ENCODE results near the gene SERPINI1. TPM values are rescaled to one million over a fixed set of nuclear protein-coding genes. Genes with fewer than 3 reads are reported as not detected.

The SERPINI1 gene
- total RNA-seq, 2 donors from 2014 or later: 2.3 to 15.3 TPM

DNA sequence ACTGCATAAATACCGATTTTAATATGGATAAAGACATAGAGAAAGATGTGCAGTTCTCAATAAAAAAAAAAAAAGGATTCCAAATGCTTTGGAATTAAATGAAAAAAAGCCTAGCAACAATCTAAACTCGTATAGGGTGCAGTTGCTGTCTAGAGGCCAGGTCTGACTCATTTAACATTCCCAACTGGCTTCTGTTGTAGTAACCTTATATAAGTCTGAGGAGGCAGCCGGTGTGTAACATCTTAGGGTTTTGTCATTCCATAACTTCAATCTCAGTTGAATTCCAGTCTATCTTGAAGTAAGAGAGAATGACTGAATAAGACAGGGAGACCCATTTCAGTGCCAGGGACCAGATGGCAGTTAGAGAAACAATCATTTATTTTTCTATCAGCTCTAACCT is 7.3 kb upstream of the SERPINI1 start:
- intact Hi-C loops (cut with DNase I): no loop called here
- 64% methylated on average over 3 of the region's 3 CpGs for WGBS
- H3K36me3 ChIP-seq: no peaks in the 10 kb centered on the region
- H3K9me3 ChIP-seq: no peaks in the 10 kb centered on the region
- no peak overlapping the region for H3K4me3 ChIP-seq
- no peaks in the 10 kb centered on the region for H3K4me1 ChIP-seq (replicated peaks)
- DNase-seq (ENCODE audit: low spot score): no peak
- H3K27ac ChIP-seq: no peak overlapping the region
- TF ChIP-seq POLR2AphosphoS5 (IDR thresholded peaks at IDR 0.05) (no peak), POLR2A (IDR thresholded peaks at IDR 0.05) (no peak)
- no peaks in the 10 kb centered on the region for H3K27me3 ChIP-seq (replicated peaks; ENCODE audit: insufficient read depth)

DNA sequence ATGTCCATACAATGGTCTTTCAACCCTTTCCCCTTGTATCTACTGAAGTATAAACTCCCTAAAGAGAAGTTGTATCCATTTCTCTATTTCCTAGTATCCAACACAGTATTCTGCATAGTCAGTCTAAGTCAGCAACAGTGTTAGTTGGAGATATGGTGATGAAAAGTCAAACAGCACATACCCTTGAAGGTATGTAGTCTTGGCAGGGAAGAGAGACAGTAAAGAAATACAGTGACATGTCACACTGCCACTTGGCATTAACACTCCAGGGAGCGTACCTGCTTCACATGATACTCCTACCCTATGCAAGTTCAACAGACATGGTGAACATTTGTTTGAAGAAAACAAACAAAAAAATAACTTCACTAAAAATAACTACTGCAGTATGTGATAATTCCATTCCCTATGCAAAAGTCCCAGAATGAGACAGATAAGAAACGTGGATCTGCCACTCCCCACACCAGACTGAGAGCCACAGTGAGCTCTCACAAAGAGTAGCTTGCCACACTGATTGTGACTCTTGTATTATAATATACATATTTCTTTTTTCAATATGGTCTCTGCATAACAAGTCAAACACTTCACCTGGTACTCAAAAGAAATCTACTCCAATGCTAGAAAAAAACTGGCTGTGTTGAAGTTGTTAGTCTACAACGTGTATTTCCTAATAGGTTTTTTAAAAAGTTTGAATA is 6.7 kb upstream of the SERPINI1 start:
- no peak overlapping the region for H3K4me3 ChIP-seq
- no peak for TF ChIP-seq POLR2A (IDR thresholded peaks at IDR 0.05)
- no peak for TF ChIP-seq POLR2AphosphoS5 (IDR thresholded peaks at IDR 0.05)
- TF ChIP-seq, protein P1, sequence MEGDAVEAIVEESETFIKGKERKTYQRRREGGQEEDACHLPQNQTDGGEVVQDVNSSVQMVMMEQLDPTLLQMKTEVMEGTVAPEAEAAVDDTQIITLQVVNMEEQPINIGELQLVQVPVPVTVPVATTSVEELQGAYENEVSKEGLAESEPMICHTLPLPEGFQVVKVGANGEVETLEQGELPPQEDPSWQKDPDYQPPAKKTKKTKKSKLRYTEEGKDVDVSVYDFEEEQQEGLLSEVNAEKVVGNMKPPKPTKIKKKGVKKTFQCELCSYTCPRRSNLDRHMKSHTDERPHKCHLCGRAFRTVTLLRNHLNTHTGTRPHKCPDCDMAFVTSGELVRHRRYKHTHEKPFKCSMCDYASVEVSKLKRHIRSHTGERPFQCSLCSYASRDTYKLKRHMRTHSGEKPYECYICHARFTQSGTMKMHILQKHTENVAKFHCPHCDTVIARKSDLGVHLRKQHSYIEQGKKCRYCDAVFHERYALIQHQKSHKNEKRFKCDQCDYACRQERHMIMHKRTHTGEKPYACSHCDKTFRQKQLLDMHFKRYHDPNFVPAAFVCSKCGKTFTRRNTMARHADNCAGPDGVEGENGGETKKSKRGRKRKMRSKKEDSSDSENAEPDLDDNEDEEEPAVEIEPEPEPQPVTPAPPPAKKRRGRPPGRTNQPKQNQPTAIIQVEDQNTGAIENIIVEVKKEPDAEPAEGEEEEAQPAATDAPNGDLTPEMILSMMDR (IDR thresholded peaks at IDR 0.05): no peak
- intact Hi-C loops (cut with DNase I): no loop called here
- no peaks in the 10 kb centered on the region for H3K4me1 ChIP-seq (replicated peaks)
- no peak overlapping the region for H3K27ac ChIP-seq
- no peak for DNase-seq (ENCODE audit: low spot score)
- WGBS: 67% methylated on average over 3 of the region's 3 CpGs
- H3K9me3 ChIP-seq: no peaks in the 10 kb centered on the region
- H3K36me3 ChIP-seq: no peaks in the 10 kb centered on the region
- H3K27me3 ChIP-seq (replicated peaks; ENCODE audit: insufficient read depth): no peaks in the 10 kb centered on the region

DNA sequence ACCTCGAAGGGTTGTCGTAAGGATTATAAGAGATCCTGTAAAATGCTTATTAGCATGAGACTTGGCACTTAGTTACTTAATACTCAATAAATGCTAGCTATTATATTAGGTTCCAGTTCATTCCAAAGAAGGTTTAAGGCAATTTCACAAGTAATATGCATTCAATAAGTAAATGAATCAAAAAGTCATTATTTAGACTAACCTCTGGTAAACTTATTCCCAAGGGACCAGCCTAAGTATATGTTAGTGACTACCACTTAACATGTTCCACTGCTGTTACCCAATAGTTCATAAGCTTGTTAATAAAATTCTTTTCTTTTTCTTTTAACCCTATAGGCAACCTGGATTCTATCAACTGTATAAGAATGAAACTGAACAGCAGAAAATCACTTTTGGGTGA is 5.9 kb upstream of the SERPINI1 start:
- H3K36me3 ChIP-seq: no peaks in the 10 kb centered on the region
- TF ChIP-seq, protein P1 (IDR thresholded peaks at IDR 0.05): no peak
- TF ChIP-seq POLR2A (IDR thresholded peaks at IDR 0.05): no peak
- no peak for TF ChIP-seq POLR2AphosphoS5 (IDR thresholded peaks at IDR 0.05)
- no peak overlapping the region for H3K4me3 ChIP-seq
- no peak overlapping the region for H3K27ac ChIP-seq
- no peak for DNase-seq (ENCODE audit: low spot score)
- WGBS: 50% methylated on average over 2 of the region's 2 CpGs
- H3K9me3 ChIP-seq: no peaks in the 10 kb centered on the region
- no peaks in the 10 kb centered on the region for H3K27me3 ChIP-seq (replicated peaks; ENCODE audit: insufficient read depth)
- intact Hi-C loops (cut with DNase I): no loop called here
- no peaks in the 10 kb centered on the region for H3K4me1 ChIP-seq (replicated peaks)

DNA sequence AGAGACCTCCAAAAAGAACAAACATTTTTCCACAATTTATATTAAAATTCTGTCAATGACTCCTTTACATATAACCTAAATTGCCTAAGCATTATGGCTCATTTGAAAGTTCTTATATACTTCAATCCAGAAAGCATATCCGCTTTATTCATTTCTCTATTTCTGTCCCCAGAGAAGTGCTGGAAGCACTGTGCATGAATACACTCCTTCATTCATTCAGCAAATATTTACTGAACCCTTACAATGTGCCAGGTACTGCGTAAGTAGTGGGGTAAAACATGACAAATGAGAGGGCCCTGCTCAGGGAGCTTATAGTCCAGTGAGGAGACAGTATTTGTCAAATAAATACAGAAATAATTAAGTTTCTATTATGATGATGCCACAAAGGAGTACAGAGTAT is 4.1 kb upstream of the SERPINI1 start:
- TF ChIP-seq POLR2AphosphoS5 (IDR thresholded peaks at IDR 0.05): no peak
- TF ChIP-seq, protein P1 (IDR thresholded peaks at IDR 0.05): no peak
- no peak for TF ChIP-seq POLR2A (IDR thresholded peaks at IDR 0.05)
- 92% methylated on average over 2 of the region's 2 CpGs for WGBS
- Histone ChIP-seq H3K36me3 (no peaks in the 10 kb centered on the region), H3K4me1 (replicated peaks) (no peaks in the 10 kb centered on the region), H3K9me3 (no peaks in the 10 kb centered on the region), H3K27me3 (replicated peaks; ENCODE audit: insufficient read depth) (no peaks in the 10 kb centered on the region), H3K4me3 (no peak overlapping the region), H3K27ac (no peak overlapping the region)
- intact Hi-C loops (cut with DNase I): no loop called here
- no peak for DNase-seq (ENCODE audit: low spot score)

DNA sequence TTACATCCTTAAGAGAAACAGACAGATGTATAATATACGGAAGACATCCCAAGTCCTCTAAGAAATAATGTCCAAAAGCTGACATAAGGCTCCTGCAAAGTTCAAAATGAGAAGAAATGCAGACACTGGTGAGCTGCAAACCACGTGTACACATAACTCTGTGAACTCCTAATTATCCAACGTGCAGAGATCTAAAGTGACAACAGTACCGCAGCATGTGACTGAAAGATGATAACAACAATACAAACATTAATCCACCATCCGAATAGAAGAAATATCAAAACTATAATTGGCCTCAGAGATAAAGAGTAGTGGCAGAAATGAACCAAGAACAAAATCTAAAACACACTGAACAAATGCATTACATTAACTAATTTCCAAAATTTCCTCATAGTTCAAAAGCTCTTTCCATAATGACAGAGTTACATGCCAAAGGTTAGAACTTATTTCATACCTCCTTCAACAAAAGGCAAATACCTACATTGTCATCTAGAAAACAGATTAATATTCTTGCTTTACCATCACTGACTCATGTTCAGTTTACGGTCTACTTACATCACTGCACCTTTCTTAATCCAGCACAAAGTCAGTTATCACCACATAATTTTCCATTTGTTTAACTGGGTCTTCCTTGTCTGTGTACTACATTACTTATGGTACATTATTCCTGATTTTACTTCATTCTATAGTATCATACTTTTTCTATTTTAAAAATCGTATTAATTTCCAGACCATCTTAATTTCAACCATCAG is 3.0 kb upstream of the SERPINI1 start:
- DNase-seq (ENCODE audit: low spot score): no peak
- 64% methylated on average over 7 of the region's 7 CpGs for WGBS
- H3K27ac ChIP-seq: no peak overlapping the region
- H3K4me1 ChIP-seq (replicated peaks): no peaks in the 10 kb centered on the region
- no peaks in the 10 kb centered on the region for H3K9me3 ChIP-seq
- H3K27me3 ChIP-seq (replicated peaks; ENCODE audit: insufficient read depth): no peaks in the 10 kb centered on the region
- intact Hi-C loops (cut with DNase I): no loop called here
- no peaks in the 10 kb centered on the region for H3K36me3 ChIP-seq
- no peak for TF ChIP-seq POLR2A (IDR thresholded peaks at IDR 0.05)
- TF ChIP-seq POLR2AphosphoS5 (IDR thresholded peaks at IDR 0.05): no peak
- TF ChIP-seq, protein P1 (IDR thresholded peaks at IDR 0.05): no peak
- no peak overlapping the region for H3K4me3 ChIP-seq
